ENCODE measurements around the gene FBRSL1.

The FBRSL1 gene

GRCh38 chr12:132537836-132538662 is 48.1 kb downstream of the FBRSL1 start:
- DNase-seq (ENCODE audit: low read depth) = no peak
- TF ChIP-seq, protein P1, sequence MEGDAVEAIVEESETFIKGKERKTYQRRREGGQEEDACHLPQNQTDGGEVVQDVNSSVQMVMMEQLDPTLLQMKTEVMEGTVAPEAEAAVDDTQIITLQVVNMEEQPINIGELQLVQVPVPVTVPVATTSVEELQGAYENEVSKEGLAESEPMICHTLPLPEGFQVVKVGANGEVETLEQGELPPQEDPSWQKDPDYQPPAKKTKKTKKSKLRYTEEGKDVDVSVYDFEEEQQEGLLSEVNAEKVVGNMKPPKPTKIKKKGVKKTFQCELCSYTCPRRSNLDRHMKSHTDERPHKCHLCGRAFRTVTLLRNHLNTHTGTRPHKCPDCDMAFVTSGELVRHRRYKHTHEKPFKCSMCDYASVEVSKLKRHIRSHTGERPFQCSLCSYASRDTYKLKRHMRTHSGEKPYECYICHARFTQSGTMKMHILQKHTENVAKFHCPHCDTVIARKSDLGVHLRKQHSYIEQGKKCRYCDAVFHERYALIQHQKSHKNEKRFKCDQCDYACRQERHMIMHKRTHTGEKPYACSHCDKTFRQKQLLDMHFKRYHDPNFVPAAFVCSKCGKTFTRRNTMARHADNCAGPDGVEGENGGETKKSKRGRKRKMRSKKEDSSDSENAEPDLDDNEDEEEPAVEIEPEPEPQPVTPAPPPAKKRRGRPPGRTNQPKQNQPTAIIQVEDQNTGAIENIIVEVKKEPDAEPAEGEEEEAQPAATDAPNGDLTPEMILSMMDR (IDR thresholded peaks at IDR 0.05; ENCODE audit: control insufficient read depth, insufficient read depth, low read depth, low read length, missing control alignments) = no peak

GRCh38 chr12:132538663-132538990 is 48.7 kb downstream of the FBRSL1 start:
- H3K4me3 ChIP-seq (ENCODE audit: control insufficient read depth, low read depth, low read length) = no peak overlapping the region
- no peak for DNase-seq (ENCODE audit: low read depth)
- TF ChIP-seq, protein P1 (IDR thresholded peaks at IDR 0.05; ENCODE audit: control insufficient read depth, insufficient read depth, low read depth, low read length, missing control alignments) = no peak

More at GRCh38 chr12:132537836-132538662, 48.1 kb downstream of the FBRSL1 start:
- H3K4me3 ChIP-seq (ENCODE audit: control insufficient read depth, low read depth, low read length) = no peak overlapping the region

DNA sequence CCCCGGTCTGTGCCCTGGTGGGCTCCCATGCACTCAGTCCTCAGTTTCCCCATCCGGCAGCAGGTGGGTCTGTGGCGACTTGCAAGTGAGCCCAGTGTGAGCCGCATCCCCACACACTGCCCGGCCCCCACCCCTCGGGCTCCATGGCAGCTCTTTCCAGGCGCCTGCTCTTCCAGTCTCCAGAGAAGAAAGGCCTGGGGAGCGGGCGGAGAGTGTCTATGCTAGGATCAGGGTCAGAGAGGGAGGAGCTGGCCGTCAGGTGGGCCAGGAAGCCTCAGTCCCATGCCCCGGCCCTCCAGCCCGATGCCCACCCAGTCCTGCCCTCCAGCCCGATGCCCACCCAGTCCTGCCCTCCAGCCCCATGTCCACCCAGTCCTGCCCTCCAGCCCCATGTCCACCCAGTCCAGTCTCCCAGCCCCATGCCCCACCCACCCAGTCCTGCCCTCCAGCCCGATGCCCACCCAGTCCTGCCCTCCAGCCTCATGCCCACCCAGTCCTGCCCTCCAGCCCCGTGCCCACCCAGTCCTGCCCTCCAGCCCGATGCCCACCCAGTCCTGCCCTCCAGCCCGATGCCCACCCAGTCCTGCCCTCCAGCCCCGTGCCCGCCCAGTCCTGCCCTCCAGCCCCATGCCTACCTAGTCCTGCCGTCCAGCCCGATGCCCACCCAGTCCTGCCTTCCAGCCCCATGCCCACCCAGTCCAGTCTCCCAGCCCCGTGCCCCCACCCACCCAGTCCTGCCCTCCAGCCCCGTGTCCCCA is 49.2 kb downstream of the FBRSL1 start:
- TF ChIP-seq, protein P1 (IDR thresholded peaks at IDR 0.05; ENCODE audit: control insufficient read depth, insufficient read depth, low read depth, low read length, missing control alignments) = no peak
- no peak overlapping the region for H3K4me3 ChIP-seq (ENCODE audit: control insufficient read depth, low read depth, low read length)
- DNase-seq (ENCODE audit: low read depth) = no peak

- TF ChIP-seq, protein P1 (IDR thresholded peaks at IDR 0.05; ENCODE audit: control insufficient read depth, insufficient read depth, low read depth, low read length, missing control alignments) = no peak
- no peak overlapping the region for H3K4me3 ChIP-seq (ENCODE audit: control insufficient read depth, low read depth, low read length)
- no peak for DNase-seq (ENCODE audit: low read depth)
These were observed 50.5 kb downstream of the FBRSL1 start for GRCh38 chr12:132540436-132540835.

DNA sequence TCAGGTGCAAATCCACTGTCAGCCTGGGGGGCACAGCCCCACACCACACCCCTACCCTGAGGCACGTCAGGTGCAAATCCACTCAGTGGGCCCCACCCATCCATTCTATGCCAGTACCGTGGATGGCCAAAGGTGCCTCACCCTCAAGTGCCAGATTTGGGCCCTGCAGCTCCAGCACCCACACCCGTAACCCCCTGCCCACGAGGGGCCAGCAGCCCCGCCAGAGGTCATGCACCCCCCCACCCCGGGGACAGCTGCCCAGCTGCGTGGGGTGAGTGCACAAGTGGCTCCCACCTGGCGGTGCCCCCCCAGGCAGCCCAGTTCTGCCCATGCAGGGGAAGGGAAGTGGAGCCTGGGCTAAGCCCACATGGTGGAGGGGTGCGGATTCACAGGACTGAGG is 51.2 kb downstream of the FBRSL1 start:
- no peak overlapping the region for H3K4me3 ChIP-seq (ENCODE audit: control insufficient read depth, low read depth, low read length)
- DNase-seq (ENCODE audit: low read depth) = no peak
- TF ChIP-seq, protein P1 (IDR thresholded peaks at IDR 0.05; ENCODE audit: control insufficient read depth, insufficient read depth, low read depth, low read length, missing control alignments) = no peak

- TF ChIP-seq, protein P1 (IDR thresholded peaks at IDR 0.05; ENCODE audit: control insufficient read depth, insufficient read depth, low read depth, low read length, missing control alignments) = no peak
- no peak overlapping the region for H3K4me3 ChIP-seq (ENCODE audit: control insufficient read depth, low read depth, low read length)
- DNase-seq (ENCODE audit: low read depth) = no peak
These were observed 52.0 kb downstream of the FBRSL1 start for GRCh38 chr12:132541996-132542395.
